Ammon's horn (tissue), 1 donor: Measurements from ENCODE around the gene NFKBIZ.
"Not testable (repeated sequence)": the region's sequence is repeated elsewhere in the genome, so short reads cannot be mapped to it uniquely, and the experiment has no call there.

Source experiments
- DNase-seq: peaks from one replicate; pipeline ENCODE4 v3.0.0-alpha.2; 2016; ENCODE audit warnings: low spot score

NFKBIZ gene

DNA sequence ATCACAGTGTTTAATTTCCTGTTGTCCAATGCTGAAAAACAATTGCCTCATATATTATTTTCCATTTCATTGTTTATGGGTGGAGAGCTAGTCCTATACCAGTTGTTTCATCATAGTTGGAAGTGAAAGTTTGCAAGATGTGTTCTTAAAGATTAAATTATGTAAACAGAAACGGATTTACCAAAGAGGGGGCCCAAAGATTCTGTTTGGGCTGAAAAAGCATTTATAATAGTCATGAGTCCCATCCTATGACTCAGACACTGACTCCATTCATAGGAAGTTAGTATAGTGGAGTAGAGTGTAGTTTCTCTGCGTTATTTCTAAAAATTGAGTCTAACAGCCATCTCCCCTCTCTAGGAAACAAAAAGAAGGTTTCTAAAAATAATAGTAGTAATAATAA, 24.3 kb downstream of the NFKBIZ start:
- no peak for DNase-seq

DNA sequence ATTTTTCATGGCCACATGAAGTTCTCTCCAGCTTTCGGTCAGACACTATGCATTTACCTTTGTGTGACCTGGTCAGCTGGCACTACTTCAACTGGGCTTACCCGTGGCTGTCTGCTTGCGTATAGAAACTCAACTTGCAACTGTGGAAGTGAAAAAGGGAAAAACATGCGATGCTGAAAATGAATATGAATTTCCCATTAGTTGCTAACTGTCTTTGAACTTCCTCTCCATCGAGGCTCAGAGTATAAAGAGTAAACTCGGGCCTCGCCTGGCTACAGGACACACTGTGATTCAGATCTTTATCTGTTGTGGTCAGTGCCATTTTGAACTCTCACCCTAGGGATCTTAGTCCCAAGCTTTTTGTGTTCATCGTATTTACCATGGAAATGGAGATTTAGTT, 26.8 kb downstream of the NFKBIZ start:
- DNase-seq = no peak

DNA sequence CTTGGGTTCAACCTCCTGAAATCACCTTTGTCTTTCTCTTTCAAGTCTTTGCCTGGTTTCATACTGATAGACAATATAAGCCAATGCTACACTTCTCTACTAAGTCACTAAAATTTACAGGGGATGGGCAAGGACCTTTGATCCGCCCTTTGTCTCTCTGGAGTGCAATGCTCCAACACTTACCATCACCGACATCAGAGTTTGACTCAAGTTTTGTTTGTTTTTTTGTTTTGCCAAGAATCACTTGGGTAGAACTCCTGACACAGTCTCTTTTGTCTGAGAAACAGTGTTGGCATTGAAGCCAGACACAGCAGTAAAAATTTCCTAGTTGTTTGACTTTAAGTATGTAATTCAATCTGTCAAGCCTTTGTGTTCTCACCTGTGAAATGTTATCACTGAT, 29.3 kb downstream of the NFKBIZ start:
- no peak for DNase-seq

DNA sequence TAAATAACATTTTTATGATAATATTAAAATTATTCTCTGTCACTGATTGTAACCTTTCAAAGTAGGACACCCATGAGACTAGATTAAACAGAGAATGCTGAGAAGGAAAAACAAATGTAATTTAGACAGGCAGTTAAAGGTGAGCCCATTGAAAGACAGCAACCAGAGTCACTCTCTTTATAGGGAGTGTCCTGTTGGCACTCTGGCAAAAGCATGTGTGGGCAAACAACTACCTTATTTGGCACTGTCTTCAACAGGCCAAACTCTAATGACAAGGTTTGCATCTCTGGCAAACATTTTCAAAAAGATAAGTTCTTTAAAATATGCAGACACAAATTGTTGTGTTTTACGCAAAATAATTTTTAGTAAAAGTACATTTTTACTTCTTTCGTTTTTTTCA, 29.8 kb downstream of the NFKBIZ start:
- no peak for DNase-seq

DNA sequence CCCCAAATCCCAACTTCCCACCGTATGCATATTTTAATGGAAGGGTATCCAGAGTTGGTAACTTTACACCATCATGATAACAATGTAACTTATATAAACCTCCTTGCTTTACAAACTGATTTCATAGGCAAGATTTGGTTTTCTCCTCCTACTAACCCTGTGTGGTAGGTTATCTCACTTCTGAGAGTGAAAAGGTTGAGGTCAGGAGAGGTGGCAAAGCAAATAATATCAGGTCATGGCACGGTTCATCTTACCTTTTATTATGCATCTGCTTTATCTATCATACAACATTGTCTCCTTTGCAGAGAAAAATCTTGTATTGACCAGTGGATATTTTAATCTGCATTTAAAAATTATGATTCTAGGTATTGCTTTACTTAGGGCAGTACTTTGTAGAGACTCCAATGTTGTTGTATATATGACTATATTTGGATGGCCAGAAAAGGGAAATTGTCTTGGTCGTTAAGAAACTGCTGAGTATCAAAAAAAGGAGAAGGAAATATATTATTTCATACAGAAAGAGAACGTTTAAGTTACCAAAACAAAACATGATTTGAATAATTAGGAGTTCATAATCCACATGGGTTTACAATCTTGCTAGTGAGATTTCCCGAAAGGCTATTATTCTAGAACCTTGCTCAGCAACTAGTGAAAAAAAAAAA, 30.4 kb downstream of the NFKBIZ start:
- no peak for DNase-seq

DNA sequence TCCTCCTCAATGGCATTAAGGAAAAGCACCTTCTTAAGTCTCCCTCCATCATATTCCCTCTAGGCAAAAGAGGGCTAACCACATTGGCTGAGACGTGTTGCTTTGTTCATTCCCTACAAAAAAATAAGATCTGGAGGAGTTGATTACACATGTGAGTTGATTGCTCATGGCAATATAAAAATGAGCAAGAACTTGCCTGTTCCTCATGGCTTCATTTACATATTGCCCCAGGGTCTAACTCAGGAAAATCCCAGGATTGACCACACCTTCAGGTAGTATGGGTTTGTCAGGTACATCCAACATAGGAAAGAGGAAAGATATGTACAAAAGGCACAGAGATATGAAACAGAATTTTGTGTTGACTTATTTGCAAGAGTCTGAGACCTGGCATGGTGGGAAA, 35.5 kb downstream of the NFKBIZ start:
- no peak for DNase-seq

DNA sequence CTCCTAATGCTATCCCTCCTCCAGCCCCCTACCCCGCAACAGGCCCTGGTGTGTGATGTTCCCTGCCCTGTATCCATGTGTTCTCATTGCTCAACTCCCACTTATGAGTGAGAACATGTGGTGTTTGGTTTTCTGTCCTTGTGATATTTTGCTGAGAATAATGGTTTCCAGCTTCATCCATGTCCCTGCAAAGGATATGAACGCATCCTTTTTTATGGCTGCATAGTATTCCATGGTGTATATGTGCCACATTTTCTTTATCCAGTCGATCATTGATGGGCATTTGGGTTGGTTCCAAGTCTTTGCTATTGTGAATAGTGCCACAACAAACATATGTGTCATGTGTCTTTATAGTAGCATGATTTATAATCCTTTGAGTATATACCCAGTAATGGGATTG, 36.3 kb downstream of the NFKBIZ start:
- DNase-seq = not testable (repeated sequence)

DNA sequence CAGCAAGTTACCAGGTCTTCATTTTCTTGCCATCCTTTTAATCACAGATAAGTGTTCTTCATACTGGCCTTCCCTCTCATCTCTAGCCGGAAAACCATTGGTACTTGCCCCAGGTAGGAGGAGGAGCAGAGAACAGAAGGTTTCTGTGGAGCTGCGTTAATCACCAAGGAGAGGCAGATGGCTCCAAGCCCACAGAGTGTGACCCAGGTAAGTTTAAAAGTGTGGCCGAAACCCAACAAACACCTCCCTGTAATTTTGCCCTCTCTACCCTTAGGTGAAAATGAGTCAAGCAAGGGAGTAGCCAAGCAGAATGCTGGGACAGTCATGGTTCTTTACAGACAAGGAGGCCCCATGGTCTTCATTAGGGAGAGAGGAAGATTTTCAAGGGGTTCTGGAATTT, 37.3 kb downstream of the NFKBIZ start:
- DNase-seq = no peak

DNA sequence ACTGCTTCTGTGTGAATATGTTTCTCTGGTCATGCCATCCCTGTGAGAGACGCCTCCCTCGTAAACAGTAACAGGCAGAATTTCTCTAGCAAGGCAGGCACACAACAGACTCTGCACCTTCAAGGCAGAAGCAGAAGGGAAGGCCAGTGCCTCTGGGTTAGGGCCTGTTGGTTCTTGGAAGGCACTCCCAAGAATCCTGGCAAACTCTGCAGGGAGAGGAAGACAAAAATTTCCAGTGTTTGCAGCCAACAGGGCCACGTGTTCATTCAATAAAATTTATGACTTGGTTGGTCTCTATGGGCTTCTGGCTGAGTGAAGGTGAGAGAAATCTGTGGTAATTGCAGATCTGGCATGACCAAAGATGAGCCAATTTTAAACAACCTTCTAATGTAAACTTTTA, 39.3 kb downstream of the NFKBIZ start:
- DNase-seq = no peak

DNA sequence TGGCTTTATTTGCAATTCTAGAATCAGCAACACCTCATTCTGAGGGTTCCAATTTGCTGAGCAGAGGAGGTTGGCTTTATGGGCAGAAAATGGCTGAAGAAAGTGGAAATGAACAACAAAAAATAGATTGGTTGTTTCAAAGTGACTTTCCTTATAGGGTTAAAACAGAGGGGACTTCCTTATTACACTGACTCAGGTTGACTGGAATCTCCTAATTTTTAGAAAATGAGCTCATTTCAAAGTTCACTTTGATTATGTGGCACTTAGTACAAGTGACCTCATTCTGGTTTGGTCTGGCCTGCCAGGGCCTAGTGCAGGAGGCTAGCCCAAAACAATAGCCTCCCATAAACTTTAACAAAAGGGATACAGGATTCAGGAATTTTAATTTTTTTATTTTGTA, 41.4 kb downstream of the NFKBIZ start:
- DNase-seq = no peak

DNA sequence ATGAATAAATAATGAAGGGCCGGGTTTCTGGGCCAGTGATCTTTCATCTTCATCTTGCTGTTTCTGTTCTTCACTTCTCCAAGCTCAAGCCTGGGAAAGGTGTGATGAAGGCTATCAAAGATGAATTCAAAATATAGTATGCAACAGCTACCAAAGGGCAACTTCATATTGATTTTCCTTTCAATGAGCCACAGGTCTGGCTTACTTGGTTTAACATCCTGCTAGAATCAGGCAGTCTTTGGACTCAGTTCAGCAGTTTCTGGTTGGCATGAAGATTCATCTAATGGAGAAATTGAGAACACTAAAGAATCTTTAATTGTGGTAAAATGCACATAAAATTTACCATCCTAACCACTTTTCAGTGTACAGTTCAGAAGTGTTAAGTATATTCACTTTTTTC, 43.3 kb downstream of the NFKBIZ start:
- DNase-seq = no peak

DNA sequence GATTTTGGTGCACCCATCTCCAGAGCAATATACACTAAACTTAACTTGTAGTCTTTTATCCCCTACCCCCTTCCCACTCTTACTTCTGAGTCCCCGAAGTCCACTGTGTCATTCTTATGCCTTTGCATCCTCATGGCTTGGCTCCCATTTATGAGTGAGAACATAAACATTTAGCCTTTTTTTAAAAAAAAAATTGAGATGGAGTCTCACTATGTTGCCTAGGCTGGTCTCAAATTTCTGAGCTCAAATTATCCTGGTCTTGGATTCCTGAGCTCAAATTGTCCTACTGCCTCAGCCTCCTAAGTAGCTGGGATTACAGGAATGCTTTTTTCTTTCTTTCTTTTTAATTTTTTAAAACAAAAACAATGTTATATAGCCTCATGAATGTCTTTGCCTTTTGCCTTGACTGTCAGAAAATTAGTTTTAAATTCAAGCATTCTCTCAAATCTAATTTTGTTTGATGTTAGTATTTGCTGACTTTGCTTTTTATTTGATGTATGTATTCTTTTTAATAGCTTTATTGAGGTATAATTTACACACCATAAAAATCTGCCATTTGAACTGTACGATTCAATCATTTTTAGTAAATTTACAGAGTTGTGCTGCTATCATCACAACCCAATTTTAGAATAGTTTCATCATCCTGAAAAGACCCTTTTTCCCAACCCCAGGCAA, 46.9 kb downstream of the NFKBIZ start:
- DNase-seq = no peak

DNA sequence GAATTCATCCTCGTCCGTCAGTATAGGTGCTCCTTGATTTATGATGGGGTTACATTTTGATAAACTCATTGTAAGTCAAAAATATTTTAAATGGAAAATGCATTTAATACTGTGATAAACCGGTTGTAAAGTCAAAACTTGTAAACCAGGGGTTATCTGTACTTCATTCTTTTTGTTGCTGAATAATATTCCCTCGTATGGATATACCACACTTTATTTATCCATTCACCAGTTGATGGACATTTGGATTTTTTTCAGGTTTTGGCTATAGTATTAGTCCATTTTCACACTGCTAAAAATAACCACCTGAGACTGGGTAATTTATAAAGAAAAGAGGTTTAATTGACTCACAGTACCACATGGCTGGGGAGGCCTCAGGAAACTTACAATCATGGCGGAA, 47.7 kb downstream of the NFKBIZ start:
- DNase-seq = no peak

DNA sequence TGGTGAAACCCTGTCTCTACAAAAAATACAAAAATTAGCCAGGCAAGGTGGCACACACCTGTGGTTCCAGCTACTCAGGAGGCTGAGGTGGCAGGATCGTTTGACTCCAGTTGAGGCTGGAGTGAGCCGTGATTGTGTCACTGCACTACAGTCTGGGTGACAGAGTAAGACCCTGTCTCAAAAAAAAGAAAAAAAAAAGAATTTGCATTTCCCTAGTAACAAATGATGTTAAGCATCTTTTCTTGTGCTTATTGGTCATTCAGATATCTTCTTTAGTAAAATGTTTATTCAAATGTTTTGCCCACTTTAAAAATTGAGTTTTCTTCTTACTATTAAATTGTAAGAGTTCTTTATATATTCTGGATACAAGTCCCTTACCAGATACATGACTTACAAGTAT, 48.7 kb downstream of the NFKBIZ start:
- no peak for DNase-seq

DNA sequence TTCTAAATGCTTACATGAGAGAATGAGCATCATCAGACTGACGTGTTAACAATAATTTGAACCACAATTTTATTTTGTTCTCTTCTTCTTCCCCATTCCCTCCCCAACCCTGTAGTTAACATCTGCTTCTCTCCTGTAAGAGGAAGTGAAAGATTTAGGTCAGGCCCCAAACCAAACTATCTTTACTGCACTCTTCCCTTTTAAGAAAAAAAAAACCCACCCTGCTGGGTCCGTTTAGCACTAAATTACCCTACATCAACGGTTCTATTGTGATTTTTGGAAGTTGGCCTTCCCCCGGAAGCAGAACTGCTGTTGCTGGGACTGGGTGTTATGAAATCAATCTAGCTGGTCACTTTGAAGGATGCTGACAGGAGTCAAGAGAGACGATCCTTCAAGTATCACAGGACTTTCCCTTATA, 49.4 kb downstream of the NFKBIZ start:
- DNase-seq = peak; percentile 58

DNA sequence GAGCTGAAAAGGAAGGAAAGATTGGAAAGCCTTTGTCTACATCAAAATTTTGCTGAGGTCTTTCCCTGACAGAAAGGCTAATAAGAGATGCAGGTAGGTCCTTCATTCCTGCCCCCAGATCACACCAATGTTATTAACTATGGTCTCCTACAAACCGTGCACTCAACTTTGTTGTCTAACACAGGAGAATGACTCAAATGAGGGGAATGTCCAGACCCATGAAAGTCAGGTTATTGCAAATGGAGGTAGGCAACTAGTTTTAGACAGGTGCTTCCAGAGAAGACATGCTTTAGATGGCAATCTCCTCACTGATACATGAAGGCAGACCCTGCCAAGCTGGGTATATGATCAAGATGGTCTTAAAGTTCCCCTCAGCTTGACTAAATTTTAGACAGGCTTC, 51.0 kb downstream of the NFKBIZ start:
- no peak for DNase-seq

DNA sequence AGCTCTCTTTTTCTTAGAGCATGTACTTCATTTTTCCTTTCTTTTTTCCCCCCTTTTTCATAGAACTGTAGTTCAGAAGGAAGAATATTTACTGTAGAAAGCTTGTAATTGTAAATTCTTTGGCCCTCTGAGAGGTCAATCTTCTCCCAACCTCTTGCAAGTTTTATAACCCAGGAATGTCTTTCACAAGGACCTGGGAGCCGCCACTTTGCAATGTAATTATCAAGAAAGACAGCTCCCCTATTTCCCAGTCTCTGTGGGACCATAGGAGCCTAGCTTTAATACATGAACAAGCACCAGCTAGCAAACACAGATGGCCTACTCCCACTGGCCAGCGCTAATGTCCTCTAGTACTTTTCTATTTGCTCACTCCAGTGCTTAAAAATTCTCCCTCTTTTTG, 51.4 kb downstream of the NFKBIZ start:
- DNase-seq = no peak

DNA sequence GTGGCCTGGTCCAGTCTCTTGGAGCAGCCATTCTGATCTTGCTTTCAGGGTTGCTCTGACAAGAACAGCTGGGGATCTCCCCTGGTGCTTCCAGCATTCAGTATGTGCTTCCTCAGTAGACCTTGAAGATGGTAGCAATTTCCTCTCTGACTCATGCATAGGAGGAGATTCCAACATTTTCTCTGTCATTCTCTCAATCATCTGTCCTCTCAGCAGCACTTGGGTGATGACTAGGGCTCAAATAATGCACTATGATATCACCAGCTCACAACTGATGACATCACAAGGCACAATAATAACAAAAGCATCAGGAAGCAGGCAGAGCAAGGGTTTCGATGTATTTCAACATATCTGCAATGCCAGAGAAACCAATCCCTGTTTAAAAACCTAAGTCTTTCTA, 52.7 kb downstream of the NFKBIZ start:
- no peak for DNase-seq

DNA sequence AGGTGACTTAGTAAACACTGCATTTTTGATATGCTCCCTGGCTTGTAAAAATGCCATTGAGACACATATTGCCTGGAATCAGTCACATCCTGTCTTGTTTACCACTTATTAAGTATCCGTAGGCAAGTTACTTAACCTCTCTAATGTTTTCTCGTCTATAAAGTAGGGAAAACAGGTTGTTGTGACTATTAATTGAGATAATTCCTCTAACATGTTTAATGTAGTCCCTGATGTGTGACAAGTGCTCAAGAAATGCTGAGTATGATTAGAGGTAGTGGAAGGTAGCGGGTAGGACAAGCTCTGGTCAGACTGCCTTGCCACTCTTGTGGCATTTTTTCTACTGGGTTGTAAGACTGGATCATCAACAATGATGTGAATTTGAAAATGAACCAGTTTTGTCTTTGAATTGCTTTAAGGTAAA, 54.1 kb downstream of the NFKBIZ start:
- DNase-seq = no peak

DNA sequence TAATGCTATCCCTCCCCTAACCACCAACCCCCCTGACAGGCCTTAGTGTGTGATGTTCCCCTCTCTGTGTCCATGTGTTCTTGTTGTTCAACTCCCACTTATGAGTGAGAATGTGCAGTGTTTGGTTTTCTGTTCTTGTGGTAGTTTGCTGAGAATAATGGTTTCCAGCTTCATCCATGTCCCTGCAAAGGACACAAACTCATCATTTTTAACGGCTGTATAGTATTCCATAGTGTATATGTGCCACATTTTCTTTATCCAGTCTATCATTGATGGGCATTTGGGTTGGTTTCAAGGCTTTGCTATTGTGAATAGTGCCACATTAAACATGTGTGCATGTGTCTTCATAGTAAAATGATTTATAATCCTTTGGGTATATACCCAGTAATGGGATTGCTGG, 56.3 kb downstream of the NFKBIZ start:
- not testable (repeated sequence) for DNase-seq
